GM20000 (cell line): Measurements from ENCODE around the gene CLEC2B.

Source experiments
- DNase-seq: peaks from one replicate; pipeline ENCODE4 v3.0.0; 2012; ENCODE audit warnings: low spot score
- TF ChIP-seq, protein P1 (sequence below): IDR thresholded peaks from 2 replicates; pipeline ENCODE4 v1.5.1; 2012; ENCODE audit warnings: mild to moderate bottlenecking, control low read depth; ENCODE audit errors: extremely low read depth, missing control alignments

Gene CLEC2B

DNA sequence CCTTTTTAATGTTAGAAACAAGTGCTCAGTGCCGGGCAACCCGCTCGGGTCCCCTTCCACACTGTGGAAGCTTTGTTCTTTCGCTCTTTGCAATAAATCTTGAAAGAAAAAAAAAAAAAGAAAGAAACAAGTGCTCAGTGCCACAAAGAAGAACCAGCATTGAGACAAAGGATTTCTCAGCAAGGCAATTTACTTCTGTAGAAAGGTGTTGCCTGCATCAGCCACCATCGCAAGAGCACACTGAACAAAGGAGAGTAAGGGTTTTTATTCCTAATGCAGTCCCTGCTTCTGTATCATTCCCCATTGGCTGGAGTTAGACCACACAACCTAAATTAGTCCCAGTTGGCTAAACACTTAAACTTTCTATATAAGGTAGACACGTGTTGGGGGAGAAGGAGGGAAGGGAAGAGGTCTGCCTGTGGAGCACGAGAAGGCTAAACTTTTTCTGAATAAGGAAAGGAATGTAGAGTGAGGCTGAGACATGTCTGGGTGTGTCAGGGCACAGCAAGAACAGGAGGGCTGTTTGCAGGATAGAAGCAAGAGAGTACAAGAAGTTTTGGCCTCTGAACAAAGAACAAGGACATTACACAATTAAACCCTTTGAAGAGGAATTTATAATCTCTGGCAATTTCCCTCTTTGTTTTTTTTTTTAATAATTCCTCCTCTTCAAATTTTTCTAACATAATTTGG, 33.5 kb upstream of the CLEC2B start:
- TF ChIP-seq, protein P1, sequence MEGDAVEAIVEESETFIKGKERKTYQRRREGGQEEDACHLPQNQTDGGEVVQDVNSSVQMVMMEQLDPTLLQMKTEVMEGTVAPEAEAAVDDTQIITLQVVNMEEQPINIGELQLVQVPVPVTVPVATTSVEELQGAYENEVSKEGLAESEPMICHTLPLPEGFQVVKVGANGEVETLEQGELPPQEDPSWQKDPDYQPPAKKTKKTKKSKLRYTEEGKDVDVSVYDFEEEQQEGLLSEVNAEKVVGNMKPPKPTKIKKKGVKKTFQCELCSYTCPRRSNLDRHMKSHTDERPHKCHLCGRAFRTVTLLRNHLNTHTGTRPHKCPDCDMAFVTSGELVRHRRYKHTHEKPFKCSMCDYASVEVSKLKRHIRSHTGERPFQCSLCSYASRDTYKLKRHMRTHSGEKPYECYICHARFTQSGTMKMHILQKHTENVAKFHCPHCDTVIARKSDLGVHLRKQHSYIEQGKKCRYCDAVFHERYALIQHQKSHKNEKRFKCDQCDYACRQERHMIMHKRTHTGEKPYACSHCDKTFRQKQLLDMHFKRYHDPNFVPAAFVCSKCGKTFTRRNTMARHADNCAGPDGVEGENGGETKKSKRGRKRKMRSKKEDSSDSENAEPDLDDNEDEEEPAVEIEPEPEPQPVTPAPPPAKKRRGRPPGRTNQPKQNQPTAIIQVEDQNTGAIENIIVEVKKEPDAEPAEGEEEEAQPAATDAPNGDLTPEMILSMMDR, result no peak
- DNase-seq, result no peak

- no peak for DNase-seq
These were observed 31.8 kb upstream of the CLEC2B start for GRCh38 chr12:9900930-9901329.

GRCh38 chr12:9899209-9899608, 30.1 kb upstream of the CLEC2B start:
- TF ChIP-seq, protein P1, result no peak
- no peak for DNase-seq

More at GRCh38 chr12:9900930-9901329, 31.8 kb upstream of the CLEC2B start:
- TF ChIP-seq, protein P1, result no peak

DNA sequence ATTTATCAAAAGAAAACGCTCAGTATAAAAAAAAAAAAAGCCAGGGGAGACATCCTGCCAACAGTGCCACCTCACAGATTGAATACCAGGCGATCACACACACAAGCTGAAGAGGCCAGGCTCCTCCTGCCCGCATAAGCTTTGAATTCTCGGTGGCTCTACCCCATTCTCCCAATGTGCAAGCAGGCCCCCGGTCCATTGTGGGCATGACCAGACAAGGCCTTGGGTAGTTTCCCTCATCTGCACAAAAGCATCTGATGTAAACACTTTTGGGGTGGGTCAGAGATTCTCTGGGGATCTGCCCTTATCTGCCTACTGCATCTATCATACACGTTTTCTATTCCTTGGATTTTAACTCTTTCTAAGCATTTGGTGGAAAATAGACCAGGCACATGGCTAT, 28.4 kb upstream of the CLEC2B start:
- TF ChIP-seq, protein P1, result no peak
- no peak for DNase-seq

GRCh38 chr12:9895215-9895971, 26.2 kb upstream of the CLEC2B start:
- no peak for DNase-seq
- TF ChIP-seq, protein P1, result no peak

DNA sequence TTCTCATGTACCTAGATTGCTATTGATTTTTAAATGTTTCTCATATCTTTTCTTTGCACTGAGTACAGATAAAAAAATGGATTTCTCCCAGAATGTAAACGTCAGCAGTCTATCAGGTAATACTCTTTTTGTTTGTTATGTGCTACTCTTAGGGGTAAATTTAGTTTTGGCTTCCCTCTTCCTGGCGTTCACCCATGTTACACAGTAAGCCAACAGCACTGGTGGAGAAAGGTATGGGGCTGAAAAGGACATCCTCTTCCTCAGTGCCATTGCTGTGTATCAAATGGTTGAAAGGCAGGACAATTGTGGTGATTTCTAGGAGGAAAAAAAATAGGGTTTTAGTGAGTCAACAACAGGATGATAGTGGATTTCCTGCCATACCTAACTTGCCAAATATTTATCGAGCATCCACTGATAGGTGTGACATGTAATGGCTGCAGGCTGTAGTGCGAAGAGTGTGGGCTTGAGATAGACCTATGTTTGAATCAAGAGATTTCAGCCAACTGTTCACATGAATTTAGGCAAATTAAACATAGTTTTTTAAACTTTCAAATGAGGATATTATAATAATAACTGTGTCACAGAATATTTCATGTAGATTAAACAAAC, 19.6 kb upstream of the CLEC2B start:
- TF ChIP-seq, protein P1, result no peak
- DNase-seq, result no peak

DNA sequence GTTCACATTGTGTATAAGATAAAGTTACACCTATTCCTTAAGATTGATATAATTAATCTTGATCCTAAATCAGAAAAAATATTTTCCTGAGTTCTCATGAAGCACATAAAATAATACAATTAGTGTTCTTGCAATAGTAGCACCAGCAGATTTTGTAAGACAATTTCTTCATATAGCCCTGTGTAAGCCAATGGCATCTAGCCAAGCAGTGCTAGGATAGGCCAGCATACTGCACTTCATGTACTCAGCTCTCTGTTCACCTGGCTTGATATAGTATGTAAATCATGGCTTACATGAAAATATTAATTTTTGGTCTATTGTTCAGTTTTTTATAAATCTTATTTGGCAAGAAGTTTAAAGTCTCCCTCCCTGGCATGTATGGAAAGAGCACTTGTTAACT, 14.0 kb upstream of the CLEC2B start:
- TF ChIP-seq, protein P1, result no peak
- no peak for DNase-seq
